Memory B cell (primary cell): Measurements from ENCODE around the gene SH3GL3.

Experiments
- ATAC-seq: fragments of 150-1000 bp; cut with Tn5 transposase; 2 replicates; pipeline ENCODE4 v1.10.0; 2021; ENCODE audit warnings: low read depth, mild to moderate bottlenecking, moderate library complexity
- DNase-seq, 2 donors: peaks; one replicate each; pipeline ENCODE4 v3.0.0; 2022; ENCODE audit warnings: low spot score in 2 of 2
- H3K27ac Mint-ChIP-seq: one replicate; pipeline ENCODE4 v1.8.0; 2022; ENCODE audit warnings: mild to moderate bottlenecking, moderate library complexity, mixed read lengths
- H3K27me3 Mint-ChIP-seq: one replicate; pipeline ENCODE4 v1.8.0; 2022; ENCODE audit warnings: mixed read lengths
- H3K36me3 Mint-ChIP-seq: one replicate; pipeline ENCODE4 v1.8.0; 2022; ENCODE audit warnings: mild to moderate bottlenecking, mixed read lengths
- H3K4me1 Mint-ChIP-seq: one replicate; pipeline ENCODE4 v1.8.0; 2022; ENCODE audit warnings: mixed read lengths
- H3K4me3 Mint-ChIP-seq: one replicate; pipeline ENCODE4 v1.8.0; 2022; ENCODE audit warnings: mild to moderate bottlenecking, moderate library complexity, mixed read lengths
- H3K9me3 Mint-ChIP-seq: one replicate; pipeline ENCODE4 v1.8.0; 2022; ENCODE audit warnings: mixed read lengths

The SH3GL3 gene

GRCh38 chr15:83446904-83447709 is at the start of gene SH3GL3:
SH3GL3 (plus strand) TSS chr15:83447341; CDS start chr15:83447534, 193 bp downstream.
- no peak for DNase-seq
- no peak for ATAC-seq
- H3K9me3 Mint-ChIP-seq = peaks cover 1% of the 10 kb centered on the region
- H3K4me1 Mint-ChIP-seq = peaks cover 6% of the 10 kb centered on the region
- peak within 1 kb of the TSS; percentile 53 for H3K4me3 Mint-ChIP-seq
- no peak within 1 kb of the TSS for H3K27ac Mint-ChIP-seq
- H3K27me3 Mint-ChIP-seq = peaks cover 12% of the 10 kb centered on the region
- no peaks in the 10 kb centered on the region for H3K36me3 Mint-ChIP-seq

DNA sequence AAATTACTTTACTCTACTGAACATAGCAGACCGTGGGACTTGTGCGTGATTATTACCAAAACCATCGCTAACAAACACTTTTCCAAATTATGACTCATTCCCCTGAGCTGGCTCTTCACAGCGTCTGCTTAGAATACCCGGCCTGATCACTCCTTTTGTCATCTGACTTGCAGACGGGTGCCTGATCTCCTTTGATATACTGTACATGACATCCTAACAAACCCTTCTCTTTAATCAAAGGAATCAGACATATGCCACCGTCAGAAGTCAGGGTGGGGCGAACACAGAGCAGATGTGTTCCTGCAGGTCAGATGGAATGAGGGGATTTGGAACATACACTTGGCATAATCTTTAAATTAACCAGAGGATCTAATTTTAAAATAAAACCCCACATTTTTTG is 48.5 kb upstream of the SH3GL3 start:
- peaks cover 9% of the 10 kb centered on the region for H3K27me3 Mint-ChIP-seq
- H3K4me1 Mint-ChIP-seq = no peaks in the 10 kb centered on the region
- peaks cover 4% of the 10 kb centered on the region for H3K9me3 Mint-ChIP-seq
- no peak for DNase-seq
- no peak overlapping the region for H3K4me3 Mint-ChIP-seq
- ATAC-seq = no peak
- no peak overlapping the region for H3K27ac Mint-ChIP-seq
- H3K36me3 Mint-ChIP-seq = no peaks in the 10 kb centered on the region

DNA sequence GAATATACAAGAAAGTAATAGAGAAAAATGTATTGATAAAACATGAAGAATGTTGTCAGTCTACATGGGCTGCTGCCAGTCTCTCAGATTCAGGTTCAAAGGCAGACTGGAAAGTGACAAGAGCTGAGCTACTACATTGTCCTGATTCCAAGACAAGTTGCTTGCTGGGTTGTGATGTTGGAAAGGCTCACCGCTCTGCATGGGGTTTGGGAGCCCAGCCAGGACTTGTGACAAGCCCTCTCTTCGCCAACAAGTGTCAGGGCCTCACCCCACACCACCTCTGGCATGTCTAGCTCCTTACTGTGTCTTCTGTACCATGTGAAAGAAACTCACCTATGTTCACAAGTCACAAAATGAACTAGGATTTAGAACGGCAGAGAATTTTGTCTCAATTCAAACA is 43.0 kb upstream of the SH3GL3 start:
- Mint-ChIP-seq H3K4me1 (no peaks in the 10 kb centered on the region), H3K27ac (no peak overlapping the region), H3K9me3 (no peaks in the 10 kb centered on the region)

DNA sequence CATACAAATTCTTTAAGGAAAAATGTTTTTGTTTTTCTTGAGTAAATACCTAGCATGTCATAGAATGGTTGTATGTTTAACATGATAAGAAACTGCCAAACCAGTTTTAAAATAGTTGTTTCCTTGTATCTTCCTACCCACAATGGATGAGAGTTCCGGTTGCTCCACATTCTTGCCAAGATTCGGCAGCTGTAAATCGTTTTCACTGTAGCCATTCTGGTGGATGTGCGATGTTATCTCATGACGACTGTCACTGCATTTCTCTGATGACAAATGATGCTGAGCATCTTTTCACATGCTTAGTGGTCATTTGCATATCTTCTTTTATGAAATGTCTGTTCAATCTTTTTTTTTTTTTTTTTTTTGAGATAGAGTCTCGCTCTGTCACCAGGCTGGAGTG is 36.6 kb upstream of the SH3GL3 start:
- Mint-ChIP-seq H3K4me3 (no peak overlapping the region), H3K4me1 (no peaks in the 10 kb centered on the region), H3K36me3 (no peaks in the 10 kb centered on the region), H3K27me3 (no peaks in the 10 kb centered on the region), H3K27ac (no peak overlapping the region), H3K9me3 (peaks cover 1% of the 10 kb centered on the region)
- no peak for ATAC-seq
- DNase-seq = no peak

More for the DNA sequence above, 43.0 kb upstream of the SH3GL3 start:
- H3K4me3 Mint-ChIP-seq = no peak overlapping the region
- peaks cover 2% of the 10 kb centered on the region for H3K27me3 Mint-ChIP-seq
- H3K36me3 Mint-ChIP-seq = no peaks in the 10 kb centered on the region
- no peak for DNase-seq
- ATAC-seq = no peak

DNA sequence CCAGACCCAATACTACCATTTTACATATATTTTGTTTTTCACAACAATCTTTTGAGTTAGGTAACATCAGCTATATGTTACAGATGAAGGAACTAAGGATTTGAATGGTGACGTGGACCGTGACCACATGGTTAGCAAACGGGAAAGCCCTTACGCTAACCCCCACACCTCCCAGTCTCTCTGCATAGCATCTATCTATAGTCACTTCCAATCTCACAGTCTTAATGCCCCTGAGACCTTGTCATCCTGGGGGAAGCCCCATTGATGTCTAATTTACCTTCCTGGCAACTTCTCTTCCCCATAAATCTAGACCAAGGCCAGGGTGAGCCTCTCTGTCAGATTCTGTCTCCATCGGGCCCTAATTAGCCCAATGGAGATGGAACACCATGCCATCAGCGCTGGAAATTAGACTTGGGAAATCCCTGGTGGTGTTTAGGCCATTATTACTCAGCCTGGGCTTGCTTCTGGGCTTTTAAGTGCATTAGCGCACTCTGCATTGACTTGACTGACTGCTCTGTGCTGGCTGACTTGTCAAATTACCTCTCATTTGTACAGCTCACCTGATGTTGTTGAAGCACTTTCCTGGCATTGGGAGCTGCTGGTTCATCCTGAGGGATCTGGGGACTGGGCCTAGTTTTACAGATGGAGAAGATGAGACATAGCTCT is 34.0 kb upstream of the SH3GL3 start:
- no peaks in the 10 kb centered on the region for H3K36me3 Mint-ChIP-seq
- DNase-seq = no peak
- H3K27me3 Mint-ChIP-seq = no peaks in the 10 kb centered on the region
- H3K9me3 Mint-ChIP-seq = peaks cover 1% of the 10 kb centered on the region
- no peaks in the 10 kb centered on the region for H3K4me1 Mint-ChIP-seq
- no peak overlapping the region for H3K4me3 Mint-ChIP-seq
- no peak for ATAC-seq
- H3K27ac Mint-ChIP-seq = no peak overlapping the region

DNA sequence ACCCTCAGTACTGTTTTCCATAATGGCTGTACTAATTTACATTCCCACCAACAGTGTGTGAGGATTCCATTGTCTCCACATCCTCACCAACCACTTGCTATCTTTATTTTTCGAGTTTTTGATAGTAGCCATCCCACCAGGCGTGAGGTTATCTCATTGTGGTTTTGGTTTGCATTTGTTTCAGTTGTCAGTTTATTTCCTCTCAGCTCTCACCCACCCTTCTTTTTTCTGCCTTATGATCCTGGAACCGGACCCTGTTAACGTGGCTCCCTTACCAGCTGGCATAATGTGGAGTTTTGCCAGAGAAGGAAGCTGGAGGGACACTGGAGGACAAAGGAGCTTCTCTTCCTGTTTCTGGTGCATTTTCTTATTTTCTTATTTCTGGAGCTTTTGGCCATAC is 25.1 kb upstream of the SH3GL3 start:
- H3K4me3 Mint-ChIP-seq = no peak overlapping the region
- H3K36me3 Mint-ChIP-seq = no peaks in the 10 kb centered on the region
- H3K9me3 Mint-ChIP-seq = peaks cover 2% of the 10 kb centered on the region
- no peaks in the 10 kb centered on the region for H3K4me1 Mint-ChIP-seq
- no peak for ATAC-seq
- H3K27me3 Mint-ChIP-seq = peaks cover 10% of the 10 kb centered on the region
- H3K27ac Mint-ChIP-seq = no peak overlapping the region
- no peak for DNase-seq

- Mint-ChIP-seq H3K27ac (no peak overlapping the region), H3K9me3 (peaks cover 2% of the 10 kb centered on the region), H3K4me1 (no peaks in the 10 kb centered on the region), H3K4me3 (no peak overlapping the region), H3K27me3 (peaks cover 10% of the 10 kb centered on the region), H3K36me3 (no peaks in the 10 kb centered on the region)
- no peak for DNase-seq
- ATAC-seq = no peak
These were observed 24.6 kb upstream of the SH3GL3 start for GRCh38 chr15:83422541-83422940.

DNA sequence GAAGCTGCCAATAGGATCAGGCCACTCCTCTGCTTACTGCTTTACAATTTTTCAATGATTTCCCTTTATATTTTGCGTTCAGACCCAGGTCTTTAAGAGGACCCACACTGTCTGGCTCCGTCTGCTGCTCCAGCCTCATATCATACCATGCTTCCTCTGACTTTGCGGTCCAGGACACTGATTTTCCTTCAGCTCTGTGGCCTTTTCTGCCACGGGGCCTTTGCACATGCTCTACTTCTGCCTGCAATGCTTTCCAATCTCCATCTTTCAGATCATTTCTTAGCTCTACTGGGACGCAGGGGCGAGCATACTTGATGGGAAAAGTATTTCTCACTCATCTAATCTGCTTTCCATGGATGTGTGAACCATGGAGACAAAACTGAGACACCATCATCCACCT is 23.0 kb upstream of the SH3GL3 start:
- no peak overlapping the region for H3K4me3 Mint-ChIP-seq
- H3K27ac Mint-ChIP-seq = no peak overlapping the region
- ATAC-seq (no peak), DNase-seq (no peak)
- peaks cover 10% of the 10 kb centered on the region for H3K27me3 Mint-ChIP-seq
- H3K9me3 Mint-ChIP-seq = peaks cover 7% of the 10 kb centered on the region
- no peaks in the 10 kb centered on the region for H3K36me3 Mint-ChIP-seq
- no peaks in the 10 kb centered on the region for H3K4me1 Mint-ChIP-seq

GRCh38 chr15:83430441-83430840 is 16.7 kb upstream of the SH3GL3 start:
- Mint-ChIP-seq H3K9me3 (peaks cover 7% of the 10 kb centered on the region), H3K4me3 (no peak overlapping the region), H3K27me3 (peaks cover 8% of the 10 kb centered on the region), H3K36me3 (no peaks in the 10 kb centered on the region), H3K4me1 (no peaks in the 10 kb centered on the region), H3K27ac (no peak overlapping the region)
- ATAC-seq = no peak
- DNase-seq = no peak

DNA sequence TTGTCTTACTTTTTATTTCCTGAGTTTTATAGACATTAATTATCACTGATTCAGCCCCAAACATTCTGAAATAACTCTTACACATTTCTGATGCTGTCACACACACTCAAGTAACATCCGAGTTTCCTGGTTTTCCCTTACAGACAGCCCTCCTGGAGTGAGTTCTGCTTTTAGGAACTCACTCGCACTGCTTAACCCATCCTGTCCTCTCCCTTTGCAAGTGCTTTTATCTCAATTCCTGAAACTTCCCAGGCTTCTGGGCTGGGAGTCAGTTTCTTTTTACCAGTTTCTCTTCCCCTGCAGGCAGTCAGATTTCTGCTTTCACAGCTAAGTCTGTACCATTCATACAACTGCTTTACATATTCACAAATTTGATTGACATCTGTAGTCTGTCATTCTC is 15.6 kb upstream of the SH3GL3 start:
- Mint-ChIP-seq H3K4me1 (no peaks in the 10 kb centered on the region), H3K4me3 (no peak overlapping the region), H3K9me3 (peaks cover 6% of the 10 kb centered on the region), H3K27ac (no peak overlapping the region), H3K27me3 (peaks cover 5% of the 10 kb centered on the region), H3K36me3 (no peaks in the 10 kb centered on the region)
- DNase-seq (no peak), ATAC-seq (no peak)

GRCh38 chr15:83435202-83435601 is 11.9 kb upstream of the SH3GL3 start:
- Mint-ChIP-seq H3K4me3 (no peak overlapping the region), H3K36me3 (no peaks in the 10 kb centered on the region), H3K9me3 (no peaks in the 10 kb centered on the region), H3K4me1 (peaks cover 4% of the 10 kb centered on the region), H3K27me3 (peaks cover 4% of the 10 kb centered on the region), H3K27ac (no peak overlapping the region)
- DNase-seq (no peak), ATAC-seq (no peak)

- Mint-ChIP-seq H3K4me3 (no peak overlapping the region), H3K27me3 (peaks cover 4% of the 10 kb centered on the region)
- ATAC-seq = no peak
These were observed 11.4 kb upstream of the SH3GL3 start for GRCh38 chr15:83435782-83436181.

DNA sequence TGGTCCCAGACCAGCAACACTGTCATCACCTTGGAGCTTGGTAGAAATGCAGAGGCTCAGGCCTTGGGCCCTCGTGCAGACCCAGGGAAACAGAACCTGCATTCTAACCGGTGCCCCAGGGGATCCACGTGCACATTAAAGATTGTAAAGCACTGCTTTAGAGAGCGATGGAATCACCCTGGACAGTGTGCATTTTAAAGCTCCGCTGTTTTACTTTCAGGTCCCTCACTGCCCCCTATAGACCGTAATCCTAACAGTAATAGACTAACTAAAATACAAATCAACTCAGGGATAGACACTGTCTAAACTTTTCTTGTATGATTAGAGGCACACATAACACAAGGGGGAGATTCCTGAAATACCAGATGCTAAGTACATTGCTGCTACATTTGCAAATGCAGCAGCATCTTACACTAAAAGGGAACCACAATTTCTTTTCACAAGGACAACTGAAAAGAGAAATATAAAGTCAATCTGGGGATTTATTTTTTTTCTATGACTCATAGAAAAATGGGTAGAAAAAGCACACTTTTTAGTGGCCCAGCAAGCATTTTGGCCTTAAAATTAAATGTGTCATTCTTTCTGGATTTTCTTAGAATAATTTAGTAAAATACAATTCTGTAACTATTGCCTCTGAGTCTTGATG is 10.5 kb upstream of the SH3GL3 start:
- Mint-ChIP-seq H3K27ac (no peak overlapping the region), H3K9me3 (no peaks in the 10 kb centered on the region), H3K4me3 (no peak overlapping the region), H3K4me1 (peaks cover 4% of the 10 kb centered on the region), H3K36me3 (no peaks in the 10 kb centered on the region), H3K27me3 (peaks cover 4% of the 10 kb centered on the region)
- ATAC-seq = no peak
- DNase-seq = no peak

More at GRCh38 chr15:83435782-83436181, 11.4 kb upstream of the SH3GL3 start:
- Mint-ChIP-seq H3K36me3 (no peaks in the 10 kb centered on the region), H3K27ac (no peak overlapping the region), H3K4me1 (peaks cover 4% of the 10 kb centered on the region), H3K9me3 (no peaks in the 10 kb centered on the region)
- no peak for DNase-seq

DNA sequence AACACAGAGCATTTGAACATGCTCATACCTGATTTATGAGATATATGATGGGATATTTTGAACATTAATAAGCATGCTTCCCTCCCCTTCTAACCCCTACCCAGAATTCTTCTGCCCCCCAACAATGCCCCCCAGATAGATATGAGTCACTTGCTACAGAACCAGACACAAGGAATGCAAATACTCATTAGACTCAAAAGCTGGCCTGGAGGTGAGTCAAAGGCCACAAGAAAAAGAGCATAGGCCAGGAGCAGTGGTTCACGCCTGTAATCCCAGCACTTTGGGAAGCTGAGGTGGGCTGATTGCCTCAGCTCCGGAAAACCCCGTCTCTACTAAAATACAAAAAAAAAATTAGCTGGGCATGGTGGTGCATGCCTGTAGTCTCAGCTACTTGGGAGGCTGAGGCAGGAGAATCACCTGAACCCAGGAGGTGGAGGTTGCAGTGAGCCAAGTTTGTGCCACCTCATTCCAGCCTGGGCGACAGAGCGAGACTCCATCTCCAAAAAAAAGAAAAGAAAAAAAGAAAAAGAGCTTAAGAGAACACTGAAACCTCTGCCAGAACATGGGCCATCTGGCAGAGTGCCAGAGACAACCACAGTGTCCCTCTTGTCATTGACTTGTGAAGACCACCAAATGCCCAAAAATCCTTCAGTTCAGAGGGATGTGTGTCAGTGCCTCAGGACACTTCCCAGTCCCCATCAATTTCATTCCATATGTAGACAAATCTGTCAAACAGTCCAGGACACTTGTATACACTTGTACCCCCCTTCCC is 3.9 kb upstream of the SH3GL3 start:
- H3K27me3 Mint-ChIP-seq = peaks cover 12% of the 10 kb centered on the region
- ATAC-seq (no peak), DNase-seq (no peak)
- H3K4me1 Mint-ChIP-seq = peaks cover 9% of the 10 kb centered on the region
- H3K9me3 Mint-ChIP-seq = peaks cover 1% of the 10 kb centered on the region
- no peak overlapping the region for H3K27ac Mint-ChIP-seq
- H3K36me3 Mint-ChIP-seq = no peaks in the 10 kb centered on the region
- no peak overlapping the region for H3K4me3 Mint-ChIP-seq
